Stimulated activated CD8-positive, alpha-beta memory T cell treated with anti-CD3 and anti-CD28 coated beads, Interleukin-7, amount 100 ng/mL, for 4 hours (primary cell): ENCODE measurements around the gene CCDC24.

ENCODE experiments used
- DNase-seq, 2 donors: peaks; one replicate each; pipeline ENCODE4 v3.0.0-alpha.2; 2020; ENCODE audit warnings: low read depth in 2 of 2

CCDC24 gene

DNA sequence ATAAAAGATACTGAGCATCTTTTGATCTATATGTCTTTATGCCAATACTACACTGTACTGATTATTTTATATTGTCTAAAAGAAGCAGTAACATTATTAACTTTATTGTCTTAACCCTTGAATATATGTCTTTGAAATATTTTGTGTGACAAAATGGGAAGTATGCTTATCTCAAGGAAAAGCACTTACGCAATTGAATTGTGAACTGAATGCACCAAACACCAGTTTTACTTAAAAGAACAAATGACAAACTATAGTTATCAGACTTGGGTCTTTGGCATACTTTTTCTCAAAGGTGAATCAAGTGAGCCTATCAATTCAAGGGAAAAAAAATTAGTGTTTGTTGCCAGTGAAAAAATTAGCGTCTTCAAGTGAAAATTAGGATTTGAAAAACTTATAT lies 49.0 kb downstream of the CCDC24 start:
- no peak for DNase-seq

DNA sequence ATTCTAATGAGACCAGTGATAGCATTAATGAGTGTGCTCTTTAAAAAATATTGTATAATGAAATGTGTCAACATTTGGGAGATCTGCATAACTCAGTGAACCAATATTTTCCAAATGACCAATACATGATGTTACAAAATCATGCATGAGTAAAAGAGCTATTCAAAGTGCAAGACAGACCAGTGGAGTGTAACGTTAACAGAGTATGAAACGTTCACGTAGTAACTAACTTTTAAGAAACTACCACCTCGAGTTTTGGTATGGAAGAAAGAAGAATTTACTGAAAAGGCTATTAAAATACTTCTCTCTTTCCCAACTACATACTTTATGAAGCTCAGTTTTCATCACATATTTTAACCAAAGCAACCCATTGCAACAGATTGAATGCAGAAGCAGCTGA lies 49.4 kb downstream of the CCDC24 start:
- DNase-seq, result no peak

- no peak for DNase-seq
Observed at GRCh38 chr1:44043176-44044070, 52.0 kb downstream of the CCDC24 start.

DNA sequence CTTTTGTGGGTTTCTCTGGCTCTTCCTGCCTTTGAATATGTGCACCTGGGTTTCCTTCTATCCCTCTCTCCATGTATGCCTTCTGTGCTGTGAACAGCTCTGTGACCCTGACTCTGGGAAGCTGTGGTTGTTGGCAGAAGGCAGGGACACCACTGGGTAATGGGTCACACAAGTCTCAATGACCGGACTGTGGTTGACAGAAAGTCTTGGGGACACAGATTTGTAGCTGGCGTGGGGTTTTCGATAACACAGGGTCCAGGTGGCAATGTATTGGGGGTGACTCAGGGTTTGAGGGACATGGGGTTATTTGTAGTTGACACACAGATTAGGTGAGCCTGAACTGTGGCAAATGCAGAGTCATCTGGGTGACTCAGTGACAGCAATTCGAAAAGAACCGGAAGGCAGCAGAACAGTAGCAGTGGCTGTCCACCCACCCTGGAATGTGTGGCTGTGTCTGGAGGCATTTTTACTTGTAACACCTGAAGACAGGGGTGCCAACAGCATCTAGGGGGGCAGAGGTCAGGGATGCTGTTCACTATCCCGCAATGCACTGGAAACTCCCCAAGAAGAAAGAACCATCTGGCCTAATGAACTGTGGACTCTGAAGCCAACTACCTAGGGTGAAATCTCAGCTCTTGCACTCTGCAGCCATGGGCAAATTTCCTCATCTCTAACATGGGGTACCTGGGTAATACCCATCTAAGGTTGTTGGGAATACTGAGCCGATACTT lies 52.8 kb downstream of the CCDC24 start:
- DNase-seq, result no peak

- no peak for DNase-seq
Observed at GRCh38 chr1:44045064-44045463, 53.7 kb downstream of the CCDC24 start.
